Psoas muscle (tissue), 8 donors: Measurements from ENCODE around the gene DENND5A. TPM values are rescaled to one million over a fixed set of nuclear protein-coding genes. Genes with fewer than 3 reads are reported as not detected.
A peak's percentile ranks its signal among the peaks of the same experiment; 100 is the strongest.
"Not testable (repeated sequence)": the region's sequence is repeated elsewhere in the genome, so short reads cannot be mapped to it uniquely, and the experiment has no call there.

ENCODE experiments used
- ATAC-seq, 4 donors: fragments of 200-7000 bp; cut with Tn5 transposase; one replicate each; pipeline ENCODE4 v1.9.1; 2020; ENCODE audit warnings: moderate library complexity in 3 of 4, mild to moderate bottlenecking in 2 of 4
- DNase-seq, 2 donors: peaks; one replicate each; pipeline ENCODE4 v3.0.0-alpha.2; 2020
- H3K27ac ChIP-seq: fragments of 200-600 bp; one replicate; pipeline ENCODE4 v1.8.0; 2022
- H3K27me3 ChIP-seq, 3 donors: fragments of 200-600 bp in 1 of 3; one replicate each; pipeline versions ENCODE4 v1.6.1 to v1.8.0; 2013 to 2022; ENCODE audit warnings: low read length in 2 of 3, mild to moderate bottlenecking in 2 of 3, moderate library complexity in 1 of 3; ENCODE audit not compliant: insufficient read depth in 3 of 3
- H3K36me3 ChIP-seq, 2 donors: fragments of 200-600 bp in 1 of 2; one replicate each; pipeline versions ENCODE4 v1.6.1 to v1.8.0; 2013 to 2022; ENCODE audit warnings: low read depth in 1 of 2, mild to moderate bottlenecking in 1 of 2, moderate library complexity in 1 of 2; ENCODE audit not compliant: insufficient read depth in 1 of 2
- H3K4me1 ChIP-seq: fragments of 200-600 bp; one replicate; pipeline ENCODE4 v1.8.0; 2022
- H3K4me3 ChIP-seq: fragments of 200-600 bp; one replicate; pipeline ENCODE4 v1.8.0; 2022; ENCODE audit warnings: mild to moderate bottlenecking
- H3K9me3 ChIP-seq: fragments of 200-600 bp; one replicate; pipeline ENCODE4 v1.8.0; 2022
- WGBS, 3 donors: extraction: QIAGEN DNeasy Blood & Tissue Kit; methylation state at CpG; one replicate each; pipeline versions ENCODE4 v1.1.6 to v1.1.7; 2013; 5-methylcytosine and 5-hydroxymethylcytosine counted together
- intact Hi-C, 2 donors: fragments of 100-400 bp; cut with DNase I; formaldehyde crosslinking; loops; one replicate each; pipeline versions ENCODE4 v1.11.0 to v1.14.2; 2022
- polyA plus RNA-seq, 3 donors: library from polyadenylated mRNA; stranded (reverse); fragments of 200-250 nt; gene quantifications; one replicate each; pipeline ENCODE4 v1.2.3, GENCODE V29; 2013
- total RNA-seq, 4 donors: library from RNA; stranded (reverse); fragmentation: NEBNext Ultra II Directional in 2 of 4; extraction: Animal tissue kit (Norgen Biotek cat#: 25700) in 2 of 4; gene quantifications; one replicate each; pipeline versions ENCODE4 v1.2.1 to v1.2.4, GENCODE V29; 2021 to 2023
- TF ChIP-seq, protein P1 (sequence below): fragments of 200-600 bp; IDR thresholded peaks from one replicate; pipeline ENCODE4 v1.8.0; 2022; ENCODE audit warnings: antibody characterized with exemption
- donor health status: healthy with polysubstance abuse.
- donor health status: DM: no; HTN: no; CAD: no; lungs with moderate emphysema.
- donor health status: Bipolar disorder and iron deficiency.
- donor health status: healthy.
- donor health status: DM: yes; HTN: yes; CAD: no.
- donor health status: DM: no; HTN: no; CAD: no.
- donor health status: DM: no; HTN: no; CAD: no.
- donor health status: DM: yes; HTN: yes; CAD: no.

DENND5A gene
- total and polyA plus RNA-seq, 7 donors, result 27.2 to 82.1 (median 30.8) TPM

GRCh38 chr11:9266926-9267325 is 1.8 kb upstream of the DENND5A start:
- 93 to 94% (median 94%) methylated on average over 8 of the region's 8 CpGs for WGBS, 3 donors
- peaks cover 4% of the 10 kb centered on the region for H3K4me1 ChIP-seq
- no peaks in the 10 kb centered on the region for H3K27me3 ChIP-seq
- no peaks in the 10 kb centered on the region for H3K36me3 ChIP-seq
- intact Hi-C loops, result loop anchor here (5.0 kb wide), 1 partner anchor 45 kb away; the partner anchor contains the start of gene TMEM41B (in 2 of the 2)
- no peak overlapping the region for H3K27ac ChIP-seq
- ATAC-seq (no peak), DNase-seq (no peak)
- no peaks in the 10 kb centered on the region for H3K9me3 ChIP-seq
- TF ChIP-seq, protein P1, sequence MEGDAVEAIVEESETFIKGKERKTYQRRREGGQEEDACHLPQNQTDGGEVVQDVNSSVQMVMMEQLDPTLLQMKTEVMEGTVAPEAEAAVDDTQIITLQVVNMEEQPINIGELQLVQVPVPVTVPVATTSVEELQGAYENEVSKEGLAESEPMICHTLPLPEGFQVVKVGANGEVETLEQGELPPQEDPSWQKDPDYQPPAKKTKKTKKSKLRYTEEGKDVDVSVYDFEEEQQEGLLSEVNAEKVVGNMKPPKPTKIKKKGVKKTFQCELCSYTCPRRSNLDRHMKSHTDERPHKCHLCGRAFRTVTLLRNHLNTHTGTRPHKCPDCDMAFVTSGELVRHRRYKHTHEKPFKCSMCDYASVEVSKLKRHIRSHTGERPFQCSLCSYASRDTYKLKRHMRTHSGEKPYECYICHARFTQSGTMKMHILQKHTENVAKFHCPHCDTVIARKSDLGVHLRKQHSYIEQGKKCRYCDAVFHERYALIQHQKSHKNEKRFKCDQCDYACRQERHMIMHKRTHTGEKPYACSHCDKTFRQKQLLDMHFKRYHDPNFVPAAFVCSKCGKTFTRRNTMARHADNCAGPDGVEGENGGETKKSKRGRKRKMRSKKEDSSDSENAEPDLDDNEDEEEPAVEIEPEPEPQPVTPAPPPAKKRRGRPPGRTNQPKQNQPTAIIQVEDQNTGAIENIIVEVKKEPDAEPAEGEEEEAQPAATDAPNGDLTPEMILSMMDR, result no peak
- no peak overlapping the region for H3K4me3 ChIP-seq

GRCh38 chr11:9266132-9266736 is 1.1 kb upstream of the DENND5A start:
- H3K4me3 ChIP-seq, result peak overlapping the region; percentile 87
- peak overlapping the region; percentile 87 for H3K27ac ChIP-seq
- TF ChIP-seq, protein P1, result no peak
- ATAC-seq (no peak), DNase-seq (no peak)
- 88 to 90% (median 89%) methylated on average over 13 of the region's 13 CpGs for WGBS, 3 donors
- H3K4me1 ChIP-seq, result peaks cover 5% of the 10 kb centered on the region
- no peaks in the 10 kb centered on the region for H3K36me3 ChIP-seq
- no peaks in the 10 kb centered on the region for H3K9me3 ChIP-seq
- H3K27me3 ChIP-seq, result no peaks in the 10 kb centered on the region
- intact Hi-C loops, result loop anchor here (5.0 kb wide), 1 partner anchor 46 kb away; the partner anchor contains the start of gene TMEM41B (in 2 of the 2)

GRCh38 chr11:9264316-9265210 is 587 bp downstream of the DENND5A start:
- Histone ChIP-seq H3K4me3 (peak overlapping the region; percentile 87), H3K27me3 (no peaks in the 10 kb centered on the region), H3K27ac (peak overlapping the region; percentile 87), H3K4me1 (peaks cover 22% of the 10 kb centered on the region), H3K9me3 (no peaks in the 10 kb centered on the region), H3K36me3 (no peaks in the 10 kb centered on the region)
- TF ChIP-seq, protein P1, result no peak
- DNase-seq (peak; percentile 64 to 78), ATAC-seq (peak; percentile 54 to 70 (median 60))
- intact Hi-C loops, result loop anchor here (5.0 kb wide), 2 partner anchors 48 to 92 kb away; partner anchors contain the start of gene TMEM41B (in 2 of the 2)
- WGBS, 3 donors, result 0 to 1% (median 1%) methylated on average over 50 to 76 of the region's 76 CpGs

GRCh38 chr11:9263840-9264315 is 1.3 kb downstream of the DENND5A start:
- Histone ChIP-seq H3K27me3 (no peaks in the 10 kb centered on the region), H3K27ac (peak overlapping the region; percentile 87), H3K4me1 (peaks cover 22% of the 10 kb centered on the region), H3K4me3 (peak overlapping the region; percentile 87), H3K36me3 (no peaks in the 10 kb centered on the region), H3K9me3 (no peaks in the 10 kb centered on the region)
- intact Hi-C loops, result loop anchor here in 1 of 2 donors (5.0 kb wide), 1 partner anchor 92 kb away; no protein-coding TSS in a partner anchor
- ATAC-seq (peak in 1 of 4 donors; percentile 12), DNase-seq (no peak)
- 5 to 11% (median 5%) methylated on average over 8 of the region's 9 CpGs for WGBS, 3 donors
- TF ChIP-seq, protein P1, result no peak

- H3K27me3 ChIP-seq, ATAC-seq, H3K4me3 ChIP-seq, H3K36me3 ChIP-seq, H3K9me3 ChIP-seq, DNase-seq, H3K27ac ChIP-seq: not testable (repeated sequence)
- intact Hi-C loops, result loop anchor here in 1 of 2 donors (5.0 kb wide), 1 partner anchor 88 kb away; no protein-coding TSS in a partner anchor
- WGBS, 3 donors, result 53 to 60% (median 57%) methylated on average over 2 of the region's 2 CpGs
- peaks cover 22% of the 10 kb centered on the region for H3K4me1 ChIP-seq
Measured at GRCh38 chr11:9260838-9261146, 4.4 kb downstream of the DENND5A start.
